Stimulated activated naive CD4-positive, alpha-beta T cell (primary cell): ENCODE data around the gene MAP1LC3B.

ENCODE experiments used
- DNase-seq, 6 experiments: peaks; one replicate each; lab custom pipeline; 2025; lab: John Stamatoyannopoulos, UW

The MAP1LC3B gene

DNA sequence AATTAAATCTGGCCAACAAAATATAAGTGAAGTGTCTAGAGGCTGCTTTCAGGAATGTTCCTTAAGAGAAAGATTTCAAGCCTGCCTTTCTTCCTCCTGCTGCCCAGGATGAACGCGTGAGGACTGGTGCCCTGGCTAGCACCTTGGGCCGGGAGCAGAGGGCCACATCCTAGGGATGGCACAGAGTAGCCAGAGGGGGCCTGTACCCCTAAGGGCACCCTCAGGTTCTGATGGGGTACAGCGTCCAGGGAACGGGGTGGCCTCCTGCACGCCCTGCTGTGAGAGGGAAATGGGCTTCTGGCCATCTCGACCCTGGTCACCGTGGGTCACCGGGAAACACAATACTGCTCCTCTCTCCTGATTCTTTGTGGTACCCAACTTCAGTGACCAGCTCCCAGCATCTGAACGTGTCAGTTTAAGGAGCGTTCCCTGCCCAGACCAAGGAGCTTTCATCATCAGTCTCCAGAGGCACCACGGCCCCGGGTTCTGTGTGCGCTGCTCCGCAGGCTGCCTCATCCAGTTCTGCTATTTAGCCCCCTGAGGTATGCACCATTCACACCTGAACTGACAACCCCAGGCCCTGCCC is 40.3 kb downstream of the MAP1LC3B start:
- no peak for DNase-seq

DNA sequence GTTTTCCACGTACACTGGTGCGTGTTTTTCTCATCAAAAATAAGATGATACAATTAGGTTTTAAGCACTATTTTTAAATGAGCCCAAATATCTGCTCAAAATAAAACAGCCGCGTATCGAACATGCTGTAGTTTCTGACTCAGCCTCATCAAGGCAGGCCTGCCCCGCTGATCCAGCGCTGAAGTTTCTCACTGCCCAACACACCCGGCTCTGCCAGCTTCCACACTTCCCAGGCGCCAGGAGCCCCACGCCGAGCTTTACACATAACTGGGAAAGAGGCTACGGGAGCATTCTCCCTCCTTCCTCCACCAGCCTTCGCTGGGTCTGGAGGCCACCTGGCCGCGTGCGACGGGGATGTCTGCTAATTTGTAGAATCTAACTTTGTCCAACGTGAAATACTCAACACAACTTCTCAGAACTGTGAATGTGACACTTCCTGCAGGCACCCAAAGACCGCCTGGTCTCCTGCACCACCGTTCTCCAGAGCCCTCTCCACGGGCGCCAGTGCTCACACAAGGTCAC is 42.1 kb downstream of the MAP1LC3B start:
- DNase-seq, result no peak

DNA sequence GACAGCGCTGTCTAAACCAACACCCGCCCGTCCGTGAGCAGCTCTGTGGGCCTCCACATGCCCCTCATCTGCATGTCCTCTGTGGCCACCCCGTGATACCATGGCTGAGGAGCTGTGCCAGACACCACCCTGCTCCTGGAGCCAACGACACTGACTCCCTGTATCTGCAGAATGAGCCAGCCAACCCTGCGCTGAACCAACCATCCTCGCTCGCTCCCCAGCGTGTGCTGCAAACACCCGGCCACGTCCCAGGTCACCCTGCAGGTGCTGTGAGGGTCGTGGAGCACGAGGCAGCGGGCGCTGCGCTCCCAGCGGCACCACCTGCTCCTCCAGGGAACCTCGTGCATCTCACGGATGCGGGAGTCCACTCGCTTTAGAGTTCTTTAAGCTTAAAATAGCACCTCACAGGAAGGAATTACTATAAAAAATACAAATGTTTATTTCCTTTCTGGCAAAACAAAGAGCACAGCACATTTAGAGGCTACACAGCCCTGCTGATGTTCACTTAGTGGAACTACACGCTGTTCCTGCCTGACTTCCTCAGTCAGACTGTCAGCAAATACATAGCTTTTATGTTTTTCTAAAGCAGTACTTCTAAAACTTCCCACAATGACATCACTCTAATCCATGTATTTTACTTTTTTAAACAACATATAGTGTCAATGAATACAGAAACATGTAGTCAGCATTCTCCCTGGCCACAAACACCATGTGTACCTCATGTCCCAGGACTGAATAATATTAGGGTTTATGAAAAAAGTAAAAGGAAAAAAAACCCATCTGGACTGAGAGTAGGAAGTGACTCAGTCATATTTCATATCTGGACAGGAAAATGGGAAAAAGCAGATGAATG is 43.5 kb downstream of the MAP1LC3B start:
- DNase-seq, result peak in 2 of 6 experiments; percentile 21 to 29

DNA sequence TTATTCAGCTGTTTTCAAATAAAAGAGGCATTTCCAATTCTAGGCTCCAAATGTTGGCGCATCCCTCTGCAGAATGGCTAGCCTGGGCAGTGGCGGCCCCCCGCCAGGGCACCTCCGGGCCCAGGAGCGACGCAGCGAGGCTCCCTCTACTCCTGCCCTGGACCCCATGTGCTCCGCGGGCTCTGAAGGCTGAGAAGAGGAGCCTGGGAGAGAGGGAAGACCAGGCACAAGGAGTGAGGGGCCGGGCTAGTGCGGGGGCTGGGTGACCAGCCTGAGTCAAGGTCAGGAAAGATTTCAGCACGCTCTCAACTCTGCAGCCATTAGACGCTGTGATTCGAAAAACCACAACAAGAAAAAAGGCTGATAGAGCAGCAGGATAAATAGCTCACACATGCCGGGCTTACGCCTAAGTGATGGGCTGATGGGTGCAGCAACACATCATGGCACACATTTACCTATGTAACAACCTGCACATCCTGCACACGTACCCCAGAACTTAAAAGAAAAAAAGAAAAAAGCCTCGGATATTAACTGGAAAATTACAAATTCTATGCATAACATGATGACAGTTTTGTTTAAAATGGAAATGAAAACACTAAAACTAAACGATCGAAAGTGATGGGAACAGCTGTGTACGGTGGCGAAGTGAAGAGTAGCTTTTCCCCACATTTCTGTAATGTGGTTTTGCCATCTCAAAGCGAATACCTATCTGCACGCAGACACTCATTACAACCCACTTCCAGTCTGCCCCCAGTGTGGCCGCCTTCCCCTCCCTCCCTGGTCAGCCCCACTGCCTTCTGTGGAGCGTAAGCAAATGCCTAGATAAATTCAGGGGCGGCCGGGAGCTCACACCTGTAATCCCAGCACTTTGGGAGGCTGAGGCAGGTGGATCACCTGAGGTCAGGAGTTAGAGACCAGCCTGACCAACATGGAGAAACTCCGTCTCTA is 44.4 kb downstream of the MAP1LC3B start:
- peak in 2 of 6 experiments; percentile 18 to 25 for DNase-seq

DNA sequence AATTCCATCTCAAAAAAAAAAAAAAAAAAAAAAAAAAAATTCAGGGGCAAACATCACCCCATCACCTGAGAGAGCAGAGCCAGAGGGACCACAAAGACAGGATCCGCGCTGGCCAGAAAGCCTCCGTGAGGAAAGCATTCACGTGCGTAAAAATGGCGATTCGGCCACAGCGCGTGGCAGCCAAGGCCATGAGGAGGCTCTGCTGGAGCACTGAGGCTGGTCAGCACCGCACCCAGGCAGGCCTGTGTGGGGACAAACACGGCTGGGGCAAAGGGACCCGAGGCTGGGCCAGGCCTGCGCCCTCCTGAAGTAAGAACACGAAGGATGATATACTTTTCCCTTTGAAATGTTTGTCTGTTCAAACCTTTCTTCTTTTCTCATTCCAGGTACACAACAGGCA is 45.2 kb downstream of the MAP1LC3B start:
- DNase-seq, result no peak

DNA sequence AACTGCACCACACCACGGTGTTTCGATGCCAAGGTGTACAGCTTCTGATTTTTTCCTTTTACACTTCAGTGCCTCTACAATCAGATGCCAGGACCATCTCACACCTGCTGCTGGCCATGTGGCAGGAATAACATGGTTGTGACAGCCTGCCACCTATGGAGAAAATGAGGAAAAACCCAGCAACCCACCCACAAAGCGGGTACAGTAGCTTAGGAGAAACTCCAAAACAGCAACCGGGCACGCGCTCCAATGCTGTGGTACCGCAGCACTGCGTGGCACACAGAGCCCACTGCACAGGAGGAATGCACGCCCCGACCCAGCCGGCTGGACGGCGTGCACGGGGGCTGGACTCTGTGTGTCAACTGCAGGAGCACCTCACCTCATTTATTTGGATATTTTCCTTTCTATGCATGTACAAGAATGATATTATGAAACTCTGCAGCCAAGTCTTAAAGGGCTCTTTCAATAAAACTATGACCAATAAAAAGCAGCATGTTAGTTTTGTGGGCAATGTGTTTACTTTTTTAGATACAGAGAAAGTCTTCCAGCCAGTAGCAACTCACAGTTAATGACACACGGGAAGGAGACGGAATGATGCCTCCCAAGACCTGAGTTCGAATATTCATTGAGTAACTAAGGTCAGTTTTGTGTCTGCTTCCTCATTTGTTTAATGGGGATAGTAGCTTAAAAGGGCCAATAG is 45.9 kb downstream of the MAP1LC3B start:
- no peak for DNase-seq

DNA sequence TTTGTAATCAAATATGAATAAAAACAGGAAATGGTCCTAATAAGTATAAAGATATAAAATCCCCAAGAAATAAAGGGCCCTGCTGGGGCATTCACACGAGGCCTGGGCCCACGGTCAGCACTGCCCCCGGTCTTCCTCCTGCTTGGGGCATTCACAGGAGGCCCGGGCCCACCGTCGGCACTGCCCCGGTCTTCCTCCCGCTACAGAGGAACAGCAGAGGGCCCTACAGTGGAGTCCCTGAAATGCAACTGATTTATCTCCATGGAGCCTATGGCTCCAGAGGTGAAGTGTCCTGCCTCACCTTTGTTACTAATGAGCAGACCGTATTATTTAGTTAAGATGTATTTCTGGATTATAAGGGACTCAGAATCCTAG is 46.5 kb downstream of the MAP1LC3B start:
- DNase-seq, result no peak

DNA sequence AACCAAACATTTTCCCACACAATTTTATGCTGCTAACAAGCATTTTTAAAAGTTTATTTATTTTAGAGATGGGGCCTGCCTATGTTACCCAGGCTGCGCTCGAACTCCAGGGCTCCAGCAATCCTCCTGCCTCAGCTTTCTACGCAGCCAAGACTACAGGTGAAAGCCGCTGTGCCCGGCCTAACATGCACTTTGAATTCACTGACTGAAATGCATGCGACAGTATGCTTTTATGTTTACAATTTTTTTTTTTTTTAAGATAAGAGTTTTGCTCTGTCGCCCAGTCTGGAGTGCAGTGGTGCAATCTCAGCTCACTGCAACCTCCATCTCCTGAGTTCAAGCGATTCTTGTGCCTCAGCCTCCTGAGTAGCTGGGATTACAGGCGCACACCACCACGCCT is 47.8 kb downstream of the MAP1LC3B start:
- DNase-seq, result no peak

DNA sequence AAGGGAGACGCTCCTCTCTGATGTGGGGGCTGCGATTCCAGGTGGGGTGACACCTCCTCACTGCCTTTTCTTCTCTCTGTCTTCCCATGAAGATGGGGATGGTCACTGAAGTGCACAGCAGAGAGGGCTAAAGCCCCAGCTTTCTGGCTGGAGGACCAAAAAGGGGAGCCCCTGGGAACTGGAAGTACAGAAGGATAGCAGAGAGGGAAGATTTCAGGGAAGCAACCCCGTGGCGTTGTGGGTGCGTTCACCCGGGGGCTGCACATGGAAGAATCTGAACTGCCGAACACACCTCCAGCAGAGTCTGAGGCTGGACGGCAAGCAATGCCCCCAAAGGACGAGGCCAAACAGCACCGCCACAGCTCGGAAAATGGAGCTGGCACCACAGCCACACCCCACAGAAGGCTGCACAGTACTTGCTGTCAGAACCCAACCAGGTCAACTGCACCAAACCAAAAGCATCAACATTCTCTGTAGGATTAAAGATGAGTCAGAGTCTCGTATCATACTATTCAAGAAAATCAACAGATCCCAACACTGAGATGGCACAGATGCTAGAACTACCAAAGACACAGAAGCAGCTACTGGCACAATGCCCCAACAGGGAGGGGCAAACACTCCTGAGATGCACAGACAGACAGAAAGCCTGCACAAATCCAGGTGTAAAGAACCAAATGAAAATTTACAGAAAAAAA is 49.9 kb downstream of the MAP1LC3B start:
- DNase-seq, result no peak

DNA sequence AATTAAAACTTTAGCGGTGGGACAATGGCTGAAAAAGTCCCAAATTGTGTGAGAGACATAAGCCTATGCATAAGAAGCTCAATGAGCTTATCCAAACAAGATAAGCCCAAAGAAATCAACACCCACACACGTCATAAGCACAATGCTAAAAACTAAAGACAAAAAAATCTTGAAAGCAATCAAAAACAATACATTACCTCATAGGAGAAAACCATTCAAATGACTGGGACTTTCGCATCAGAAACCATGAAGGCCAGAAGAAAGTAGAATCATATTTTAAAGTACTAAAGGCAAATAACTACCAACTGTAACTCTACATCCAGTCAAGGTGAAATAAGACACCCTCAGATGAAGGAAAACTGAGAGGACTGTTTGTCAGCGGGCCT is 50.4 kb downstream of the MAP1LC3B start:
- DNase-seq, result no peak

DNA sequence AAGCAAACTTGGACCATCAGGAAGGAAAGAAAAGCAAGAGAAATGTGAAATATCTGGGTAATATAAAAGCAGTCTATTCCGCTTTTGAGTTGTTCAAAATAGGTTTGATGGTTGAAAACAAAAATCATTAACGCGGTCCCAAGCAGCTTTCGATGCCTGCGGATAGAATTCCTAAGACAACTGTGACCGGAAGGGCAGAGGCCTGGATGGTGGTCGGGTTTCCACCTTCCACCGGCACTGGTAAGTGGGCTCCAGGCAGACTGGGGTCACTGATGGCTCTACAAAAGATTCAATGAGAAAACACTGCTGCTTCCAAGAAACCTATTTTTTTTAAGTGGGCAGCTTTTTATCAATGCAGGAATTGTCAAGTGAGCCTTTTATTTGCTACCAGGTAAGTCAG is 50.9 kb downstream of the MAP1LC3B start:
- no peak for DNase-seq

DNA sequence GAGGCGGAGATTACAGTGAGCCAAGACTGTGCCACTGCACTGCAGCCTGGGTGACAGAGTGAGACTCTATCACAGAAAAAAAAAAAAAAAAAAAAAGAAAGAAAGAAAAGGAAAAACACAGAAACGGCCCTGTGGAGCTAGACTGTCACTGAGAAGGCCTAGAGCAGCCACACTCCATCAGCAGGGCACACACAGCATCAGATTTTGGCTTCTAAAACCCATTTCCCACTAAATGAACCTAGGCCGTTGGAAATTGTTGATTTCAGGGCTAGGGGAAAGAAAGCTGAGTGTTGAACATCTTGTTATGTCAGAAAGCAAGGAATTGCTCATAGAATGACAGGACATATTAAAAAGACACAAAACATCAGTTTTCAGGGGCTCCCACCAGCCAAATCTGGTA is 51.8 kb downstream of the MAP1LC3B start:
- no peak for DNase-seq

DNA sequence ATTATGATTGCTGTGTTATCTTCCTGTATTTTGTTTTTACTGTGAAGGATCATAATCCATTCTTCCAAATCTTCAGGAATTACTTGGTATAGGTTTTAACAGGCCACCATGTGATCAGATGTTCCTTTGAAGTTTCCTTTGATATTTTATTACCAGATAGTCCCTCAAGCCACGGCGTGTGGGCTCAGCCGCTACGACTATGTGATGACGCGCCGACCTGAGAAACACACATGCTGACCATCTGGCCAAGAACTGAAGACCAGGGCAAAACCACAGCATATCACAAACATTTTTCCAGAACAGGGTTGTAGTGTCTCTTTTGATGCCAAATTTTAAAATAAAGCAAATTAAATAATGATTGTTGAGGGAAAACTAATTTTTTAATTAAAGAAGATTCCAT is 53.4 kb downstream of the MAP1LC3B start:
- no peak for DNase-seq

DNA sequence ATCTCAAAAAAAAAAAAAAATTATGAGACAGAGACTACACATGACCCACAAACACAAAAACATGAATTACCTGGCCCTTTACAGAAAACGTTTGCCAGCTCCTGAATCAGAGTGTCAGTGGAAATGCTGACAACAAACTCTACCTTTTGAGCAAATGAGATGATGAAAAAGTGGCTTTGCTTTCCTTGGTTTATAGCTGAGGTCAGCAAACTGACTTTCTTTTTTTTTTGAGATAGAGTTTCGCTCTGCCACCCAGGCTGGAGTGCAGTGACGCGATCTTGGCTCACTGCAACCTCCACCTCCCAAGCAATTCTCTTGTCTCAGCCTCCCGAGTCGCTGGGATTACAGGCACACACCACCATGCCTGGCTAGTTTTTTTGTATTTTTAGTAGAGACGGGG is 54.3 kb downstream of the MAP1LC3B start:
- DNase-seq, result no peak

DNA sequence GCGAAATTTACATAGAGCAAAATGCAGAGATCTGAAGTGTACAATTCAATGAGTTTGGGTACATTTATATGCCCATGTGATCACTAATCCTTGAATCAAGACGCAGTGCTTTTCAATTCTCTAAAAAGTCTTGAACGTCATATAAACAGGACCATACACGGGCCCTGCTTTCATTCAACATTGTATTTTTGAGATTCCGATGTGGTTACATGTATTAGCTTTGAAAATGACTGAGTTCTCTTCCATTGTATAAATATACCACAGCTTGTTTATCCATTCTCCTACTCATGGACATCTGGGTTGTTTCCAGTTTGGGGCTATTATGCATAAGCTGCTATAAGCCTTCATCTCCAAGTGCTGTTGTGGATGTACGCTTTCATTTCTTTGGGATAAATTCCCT is 55.2 kb downstream of the MAP1LC3B start:
- DNase-seq, result no peak

DNA sequence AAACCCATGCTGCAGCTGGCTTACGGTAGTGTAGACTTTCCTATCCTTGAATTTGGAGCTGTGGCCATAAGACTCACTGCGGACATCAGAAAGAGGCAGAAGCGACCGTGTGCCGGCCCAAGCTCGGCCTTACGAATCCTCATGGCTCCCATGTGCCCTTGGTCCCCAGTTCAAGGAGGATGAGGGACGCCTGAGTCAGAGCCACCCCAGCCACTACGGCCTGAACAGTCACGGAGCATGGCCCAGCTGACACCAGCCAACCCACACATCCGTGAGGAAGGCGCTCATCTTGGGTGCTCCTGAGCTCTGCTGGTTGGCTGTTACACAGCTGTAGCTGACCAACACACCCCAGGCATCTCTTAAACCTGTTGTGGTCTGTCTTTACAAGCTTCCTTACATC is 56.7 kb downstream of the MAP1LC3B start:
- no peak for DNase-seq

DNA sequence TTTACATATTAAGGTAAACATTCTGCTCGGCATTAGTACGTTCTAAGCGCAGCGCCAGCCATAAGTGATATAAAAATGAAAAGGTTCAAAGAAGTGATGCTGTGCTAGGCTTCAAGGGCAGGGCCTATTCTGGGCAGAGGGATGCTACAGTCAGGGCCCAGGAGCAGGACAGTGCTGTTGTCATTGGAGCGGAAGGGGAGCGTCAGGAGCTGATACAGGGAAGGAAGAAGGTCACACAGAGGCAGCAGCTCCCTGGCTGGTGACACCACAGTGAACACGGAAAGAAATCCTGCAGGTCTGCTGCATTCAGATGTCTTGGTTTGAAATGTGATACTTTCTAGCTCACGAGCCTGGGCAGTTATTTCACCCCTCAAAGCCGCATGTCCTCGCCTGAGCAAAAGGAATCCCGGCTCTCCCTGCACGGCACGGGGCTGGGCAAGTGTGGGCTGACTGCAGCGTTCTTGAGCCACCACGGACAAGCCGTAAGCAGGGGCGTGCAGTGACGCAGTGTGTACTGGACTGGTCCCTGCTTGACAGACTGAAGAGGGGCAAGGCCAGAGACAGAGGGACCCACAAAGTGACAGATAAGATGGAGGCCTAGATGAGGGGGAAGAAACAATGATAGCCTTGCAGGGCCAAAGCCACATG is 59.6 kb downstream of the MAP1LC3B start:
- DNase-seq, result no peak

DNA sequence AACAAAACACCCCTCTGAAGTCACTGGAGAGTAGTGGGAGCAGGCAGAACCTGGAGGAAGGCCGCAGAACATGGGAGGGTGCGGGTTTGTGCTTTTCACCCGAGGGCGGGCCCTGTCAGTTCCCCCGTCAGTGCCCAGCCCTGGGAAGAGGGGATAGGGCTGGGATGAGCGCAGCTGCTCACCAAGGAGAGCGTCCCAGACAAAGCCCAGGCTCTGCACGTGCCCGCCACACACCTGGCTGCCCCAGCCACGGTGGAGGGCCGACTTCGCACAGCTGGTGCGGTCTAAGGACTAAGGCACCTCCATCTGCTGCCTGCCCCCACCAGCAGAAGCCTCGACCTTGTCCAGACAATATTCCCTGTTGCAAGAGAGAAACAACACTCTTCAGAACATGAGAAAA is 61.2 kb downstream of the MAP1LC3B start:
- no peak for DNase-seq
